HT1080 (cell line): ENCODE results near the gene IGF2BP2. TPM values are rescaled to one million over a fixed set of nuclear protein-coding genes. Genes with fewer than 3 reads are reported as not detected.
A peak's percentile ranks its signal among the peaks of the same experiment; 100 is the strongest.
"Not testable (repeated sequence)": the region's sequence is repeated elsewhere in the genome, so short reads cannot be mapped to it uniquely, and the experiment has no call there.

ENCODE experiments used
- DNase-seq: peaks from one replicate; pipeline ENCODE4 v3.0.0-alpha.2; 2015; ENCODE audit warnings: low read depth
- total RNA-seq: library from RNA; depleted of rRNA; stranded (reverse); fragments of >200 nt; shearing (Covaris generic); gene quantifications from 2 replicates; pipeline ENCODE4 v1.2.3, GENCODE V29; 2014

Gene IGF2BP2
- total RNA-seq, 1 experiment from 2014 or later, result 157 TPM

DNA sequence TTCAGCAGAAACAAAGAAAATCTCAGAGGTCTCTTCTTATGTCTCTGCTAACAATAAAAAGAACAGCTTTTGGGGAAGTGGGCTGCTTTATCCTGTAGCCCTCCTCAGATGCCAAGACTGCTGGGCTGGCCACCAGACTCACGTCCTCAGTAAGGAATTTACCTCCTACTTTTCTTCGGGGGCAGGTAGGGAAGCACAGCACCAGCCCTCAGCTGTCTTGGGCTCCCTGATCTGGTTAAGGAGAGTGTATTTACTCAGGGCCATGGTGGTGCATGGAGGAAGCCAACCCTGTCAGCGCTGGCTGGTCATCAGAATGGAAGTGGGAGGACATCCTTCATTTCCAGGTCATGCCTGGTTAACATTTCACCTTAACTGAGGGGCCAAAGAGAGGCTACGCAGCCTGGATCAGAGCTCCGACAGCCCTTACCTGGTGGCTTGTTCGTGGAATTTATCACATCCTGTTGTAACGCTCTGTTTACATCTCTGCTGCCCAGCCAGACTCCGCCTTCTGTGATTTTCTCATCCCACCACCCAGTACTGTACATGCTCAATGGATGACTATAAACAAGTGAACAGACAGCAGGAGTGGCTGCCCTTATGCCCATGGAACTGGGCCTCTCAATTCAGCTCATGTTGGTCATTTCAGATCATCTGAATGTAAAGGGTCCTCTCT is 108.3 kb downstream of the IGF2BP2 start:
- peak; percentile 45 for DNase-seq

DNA sequence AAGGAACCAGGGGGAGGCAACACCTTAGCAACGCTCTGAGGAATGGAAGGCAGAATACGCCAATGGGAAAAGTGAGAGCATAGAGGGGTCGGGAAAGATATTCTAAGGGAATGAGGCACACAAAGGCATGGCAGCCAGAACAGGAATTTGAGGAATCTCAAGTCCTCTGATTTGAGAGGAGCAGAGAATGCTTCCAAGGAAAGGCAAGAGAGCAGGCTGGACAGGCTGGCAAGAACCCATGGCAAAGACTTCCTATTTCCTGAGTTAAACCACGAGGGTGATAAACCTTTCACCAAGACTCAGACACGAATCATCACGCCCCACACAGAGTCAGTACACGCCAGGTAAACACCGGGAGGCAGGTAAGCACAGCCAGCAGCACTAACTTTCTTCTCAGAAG is 109.8 kb downstream of the IGF2BP2 start:
- DNase-seq, result peak; percentile 84

DNA sequence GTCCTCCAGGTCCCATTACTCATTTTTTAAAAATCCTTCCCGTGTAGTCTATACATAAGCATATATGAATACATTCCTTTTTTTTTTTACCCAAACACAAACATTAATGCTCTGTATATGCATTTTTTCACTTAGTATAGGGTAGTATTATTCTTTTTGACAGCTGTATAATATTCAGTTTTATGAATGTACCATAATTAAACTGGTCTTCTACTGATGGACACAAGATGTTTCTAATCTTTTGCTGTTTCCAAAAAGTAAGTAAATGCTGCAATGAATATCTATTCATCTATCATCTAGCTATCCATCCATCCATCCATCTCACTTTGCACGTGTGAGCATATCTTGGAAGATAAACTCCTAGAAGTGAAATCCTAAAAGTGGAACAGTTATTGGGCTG is 110.8 kb downstream of the IGF2BP2 start:
- DNase-seq, result no peak

DNA sequence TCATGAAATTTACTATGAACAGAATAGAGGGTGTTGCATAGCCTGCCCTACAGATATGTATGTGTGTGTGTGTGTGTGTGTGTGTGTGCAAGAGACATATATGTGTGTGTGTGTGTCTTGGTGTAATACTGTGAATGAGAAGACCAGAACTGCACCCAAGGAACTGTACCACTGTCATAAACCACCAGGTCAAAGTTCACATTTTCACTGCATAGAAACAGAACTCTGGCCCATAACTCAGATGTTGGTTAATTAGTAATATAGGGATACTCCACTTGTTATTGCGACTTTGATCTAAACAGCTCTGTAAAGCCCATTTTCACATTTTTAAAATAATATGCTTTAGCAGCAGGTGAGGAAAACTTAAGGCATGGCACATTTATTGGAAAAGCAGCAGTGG is 111.8 kb downstream of the IGF2BP2 start:
- DNase-seq, result no peak

DNA sequence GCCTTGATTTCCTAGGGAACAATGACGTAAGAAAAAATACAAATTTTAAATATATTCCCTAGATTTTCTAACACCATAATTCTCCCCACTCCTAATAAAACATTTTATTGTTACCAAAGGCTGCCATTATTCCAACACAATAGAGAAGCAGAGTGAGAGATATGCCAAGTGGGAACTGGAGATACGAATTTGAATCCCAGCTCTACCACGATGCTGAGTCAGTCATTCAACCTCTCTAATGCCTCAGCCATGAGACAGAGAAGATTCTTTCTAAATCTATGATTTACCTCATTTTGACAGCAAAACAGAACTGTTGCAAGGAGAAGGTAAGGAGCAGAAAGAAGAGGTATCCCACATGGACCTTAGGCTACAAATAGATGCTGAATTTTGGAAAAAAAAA is 112.5 kb downstream of the IGF2BP2 start:
- peak; percentile 61 for DNase-seq

DNA sequence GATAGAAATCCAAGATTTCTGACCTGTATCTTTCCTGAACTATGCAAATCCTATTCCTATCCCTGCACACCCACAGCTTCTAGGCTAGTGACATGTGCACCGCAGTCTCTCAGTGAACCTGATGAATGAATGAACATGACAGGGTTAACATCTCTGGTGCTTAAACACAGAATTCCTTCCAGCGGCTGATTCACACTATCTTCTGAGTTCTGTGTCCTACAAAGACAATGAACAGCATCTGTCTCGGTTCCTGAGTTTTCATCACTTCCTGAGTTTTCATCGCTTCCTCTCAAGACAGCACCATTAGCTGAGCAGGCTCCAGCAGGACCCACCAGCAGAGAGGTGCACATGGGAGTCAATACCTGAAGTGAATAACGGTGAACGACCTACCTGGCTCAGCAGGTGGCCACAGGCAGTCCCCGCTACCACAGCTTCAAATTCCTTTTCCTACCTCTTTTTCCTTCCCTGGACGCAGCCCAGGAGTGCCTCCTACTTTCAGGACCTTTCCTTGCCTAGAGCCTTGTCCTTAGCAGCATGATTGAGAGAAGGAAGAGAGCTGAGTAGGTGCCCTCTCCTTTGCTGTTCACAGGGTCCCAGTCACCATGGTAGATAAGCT is 113.5 kb downstream of the IGF2BP2 start:
- DNase-seq, result peak; percentile 75

DNA sequence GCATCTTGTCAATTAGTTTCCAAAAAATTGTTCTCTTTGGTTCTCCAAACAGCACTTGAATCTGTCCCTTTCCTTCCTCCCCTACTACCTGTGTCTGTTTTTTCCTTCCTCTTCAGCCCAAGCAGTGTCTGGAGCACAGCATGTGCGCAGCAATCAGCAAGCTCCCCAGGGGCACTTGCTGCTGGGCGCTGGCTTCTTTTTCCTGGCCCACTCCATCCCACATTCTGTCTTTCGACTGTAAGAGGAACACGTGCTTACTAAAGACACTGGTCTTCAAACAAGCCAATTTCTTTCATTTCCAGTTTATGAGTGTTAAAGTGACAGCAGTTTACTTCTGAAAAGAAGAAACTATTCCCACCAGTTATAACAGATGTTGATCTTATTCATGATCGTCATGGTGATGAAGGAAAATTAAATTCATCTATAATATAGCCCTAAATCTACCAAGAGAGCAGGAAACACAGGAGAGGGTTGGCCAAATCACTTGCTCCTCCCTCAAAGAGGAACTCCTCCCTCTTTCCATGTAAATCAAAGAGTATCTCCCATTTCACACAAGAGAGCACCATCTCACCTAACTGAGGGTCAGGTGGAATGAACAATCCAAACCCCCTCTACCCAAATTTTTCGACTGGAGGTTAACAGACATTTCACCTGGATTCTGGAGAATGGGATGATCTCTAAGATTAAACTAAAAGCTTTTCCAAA is 115.4 kb downstream of the IGF2BP2 start:
- no peak for DNase-seq

DNA sequence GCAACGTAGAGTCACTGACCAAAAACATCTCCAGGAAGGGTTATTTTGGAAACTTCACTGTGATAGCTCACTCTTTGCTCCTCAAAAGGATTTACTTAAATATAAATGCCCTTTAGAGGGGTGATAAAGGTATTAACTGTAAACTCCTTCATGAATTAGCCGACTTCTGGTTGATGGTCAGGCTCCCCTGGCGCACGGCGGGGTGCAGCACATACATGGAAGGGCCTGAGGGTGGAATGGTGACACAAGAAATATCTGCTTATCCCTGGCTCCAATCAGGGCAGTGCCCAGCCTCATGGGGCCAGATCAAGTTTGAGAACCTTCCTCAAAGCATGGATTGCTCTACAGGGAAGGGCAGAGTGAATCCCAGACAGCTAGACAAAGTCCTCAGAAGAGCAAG is 116.5 kb downstream of the IGF2BP2 start:
- DNase-seq, result no peak

DNA sequence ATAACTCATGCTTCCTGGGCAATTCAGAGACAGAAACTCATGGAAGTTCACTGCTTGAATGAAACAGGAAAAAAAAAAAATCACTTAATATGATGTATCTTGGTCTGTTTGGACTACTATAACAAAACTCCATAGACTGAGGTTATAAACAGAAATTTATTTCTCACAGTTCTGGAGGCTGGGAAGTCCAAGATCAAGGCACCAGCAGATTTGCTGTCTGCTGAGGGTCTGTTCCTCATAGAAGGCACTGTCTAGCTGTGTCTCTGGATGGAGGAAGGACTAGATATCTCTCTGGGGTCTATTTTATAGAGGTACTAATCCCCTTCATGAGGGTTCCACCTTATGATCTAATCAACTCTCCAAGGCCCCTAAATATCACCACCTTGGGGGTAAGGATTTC is 119.3 kb downstream of the IGF2BP2 start:
- DNase-seq, result no peak

DNA sequence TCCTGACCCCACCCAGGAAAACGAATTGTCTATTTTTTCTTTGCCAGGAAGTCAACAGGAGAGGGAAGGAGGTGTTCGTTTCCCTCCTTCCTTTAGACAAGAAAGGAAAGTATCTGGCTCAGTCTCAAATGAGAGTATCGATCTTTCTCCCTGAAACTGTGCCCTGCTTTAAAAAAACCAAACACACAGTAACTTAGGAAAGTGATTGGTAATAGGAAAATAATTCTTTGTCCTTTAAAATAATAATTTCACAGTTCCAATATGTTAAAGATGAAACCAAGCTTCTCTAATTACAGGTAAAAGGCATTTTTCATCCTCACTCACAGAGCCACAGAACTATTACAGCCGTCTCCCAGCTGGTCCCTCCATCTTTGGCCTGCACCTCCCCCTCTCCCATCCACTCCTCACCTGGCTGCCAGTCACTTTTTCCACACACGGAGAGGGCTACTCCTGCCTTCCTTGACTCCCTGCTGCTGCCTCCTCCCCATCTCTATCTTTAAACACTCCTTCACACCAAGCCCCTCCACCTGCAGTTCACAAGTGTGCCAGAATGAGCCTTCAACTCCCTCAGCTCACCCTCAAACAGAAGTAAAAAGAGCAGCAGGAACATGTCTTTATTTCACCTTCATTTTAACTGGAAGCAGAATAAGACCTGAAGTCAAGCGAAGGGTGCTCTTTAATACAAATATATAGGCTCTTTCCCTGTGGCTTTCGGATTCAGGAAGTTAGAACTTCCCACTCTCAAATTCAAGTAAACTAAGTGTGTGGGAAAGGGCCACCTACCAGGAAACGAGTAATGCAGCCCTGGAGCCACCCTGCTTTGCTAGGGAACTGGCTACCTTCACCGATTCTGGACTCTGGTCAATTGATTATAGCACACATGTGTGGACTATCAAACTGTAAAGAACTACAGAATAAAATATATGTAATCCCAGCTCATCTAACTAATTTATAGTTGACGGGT is 122.3 kb downstream of the IGF2BP2 start:
- DNase-seq, result peak; percentile 62

DNA sequence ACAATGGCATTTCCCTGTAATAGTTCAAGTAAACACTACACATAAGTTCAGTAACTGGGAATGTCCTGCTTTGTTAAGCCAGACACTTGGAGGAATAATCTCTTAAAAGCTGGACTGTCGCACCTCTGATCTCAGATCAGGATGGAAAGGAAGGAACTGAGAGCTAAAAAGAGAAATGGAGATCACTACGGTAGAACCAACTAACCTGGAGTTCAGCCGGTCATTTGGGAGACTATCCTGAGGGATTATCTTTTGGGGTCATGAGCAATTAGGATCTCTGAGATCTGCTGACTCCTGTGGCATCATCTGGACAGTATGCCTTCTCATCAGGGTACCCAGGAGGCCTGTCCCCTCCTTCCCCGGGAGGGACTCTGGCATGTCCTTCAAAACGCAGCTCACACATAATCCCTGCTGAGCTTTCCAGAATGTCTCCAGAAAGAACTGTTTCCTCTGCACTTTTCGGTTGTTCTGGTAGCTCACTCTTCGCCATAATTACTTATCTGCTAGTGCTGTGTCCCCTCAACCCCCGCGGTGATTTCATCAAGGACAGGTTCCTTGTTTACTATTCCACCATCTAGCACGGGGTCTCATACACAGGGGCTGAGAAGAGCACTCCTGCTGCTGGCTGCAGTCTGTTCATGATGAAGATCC is 123.1 kb downstream of the IGF2BP2 start:
- DNase-seq, result no peak

DNA sequence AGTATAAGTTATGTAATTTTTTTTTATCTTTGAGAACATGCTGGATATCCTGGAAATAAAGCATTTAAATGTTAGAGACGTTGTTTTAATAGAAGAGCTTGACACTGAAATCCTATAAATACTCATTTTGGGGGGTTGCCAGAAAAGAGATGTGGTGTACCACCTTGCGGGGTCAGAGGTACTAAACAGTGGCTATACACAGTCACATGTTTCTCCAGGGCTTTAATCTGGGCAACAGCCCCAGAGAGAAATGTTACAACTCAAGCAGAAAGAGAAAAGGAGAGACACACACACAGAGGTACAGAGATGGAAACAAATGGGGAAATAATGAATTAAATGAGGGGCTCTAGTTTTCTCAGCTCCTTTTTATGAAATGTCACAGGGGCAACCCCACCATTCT is 124.9 kb downstream of the IGF2BP2 start:
- DNase-seq, result no peak

DNA sequence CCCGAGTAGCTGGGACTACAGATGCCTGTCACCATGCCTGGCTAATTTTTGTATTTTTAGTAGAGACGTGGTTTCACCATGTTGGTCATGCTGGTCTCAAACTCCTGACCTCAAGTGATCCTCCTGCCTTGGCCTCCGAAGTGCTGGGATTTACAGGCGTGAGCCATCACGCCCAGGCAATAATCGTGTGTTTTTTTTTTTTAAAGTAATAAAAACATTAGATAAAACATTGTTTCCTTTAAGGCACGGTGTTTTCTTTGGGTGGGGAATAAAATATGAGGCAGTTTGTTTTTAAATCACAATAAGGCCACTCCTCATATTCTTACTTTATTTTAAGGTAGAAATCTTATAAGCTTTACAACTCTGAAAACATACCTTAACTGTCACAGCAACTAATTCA is 127.6 kb downstream of the IGF2BP2 start:
- DNase-seq, result not testable (repeated sequence)

DNA sequence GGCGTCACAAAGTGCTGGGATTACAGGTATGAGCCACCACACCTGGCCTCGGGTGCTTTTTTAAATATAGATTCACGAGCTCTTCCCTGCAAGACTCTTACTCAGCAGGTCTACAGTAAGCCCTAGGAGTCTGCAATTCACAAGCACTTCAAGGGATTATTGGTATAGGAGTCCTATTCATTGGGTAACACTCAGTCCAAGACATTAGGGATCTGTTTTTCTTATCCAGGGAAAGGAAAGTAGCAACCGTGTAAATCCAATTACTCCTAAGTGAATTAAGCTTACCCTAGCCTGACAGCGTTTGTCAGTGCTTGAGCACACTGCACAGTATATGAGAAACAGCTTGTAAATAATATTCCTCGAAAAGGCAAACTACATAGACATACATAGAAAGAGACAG is 128.8 kb downstream of the IGF2BP2 start:
- no peak for DNase-seq

DNA sequence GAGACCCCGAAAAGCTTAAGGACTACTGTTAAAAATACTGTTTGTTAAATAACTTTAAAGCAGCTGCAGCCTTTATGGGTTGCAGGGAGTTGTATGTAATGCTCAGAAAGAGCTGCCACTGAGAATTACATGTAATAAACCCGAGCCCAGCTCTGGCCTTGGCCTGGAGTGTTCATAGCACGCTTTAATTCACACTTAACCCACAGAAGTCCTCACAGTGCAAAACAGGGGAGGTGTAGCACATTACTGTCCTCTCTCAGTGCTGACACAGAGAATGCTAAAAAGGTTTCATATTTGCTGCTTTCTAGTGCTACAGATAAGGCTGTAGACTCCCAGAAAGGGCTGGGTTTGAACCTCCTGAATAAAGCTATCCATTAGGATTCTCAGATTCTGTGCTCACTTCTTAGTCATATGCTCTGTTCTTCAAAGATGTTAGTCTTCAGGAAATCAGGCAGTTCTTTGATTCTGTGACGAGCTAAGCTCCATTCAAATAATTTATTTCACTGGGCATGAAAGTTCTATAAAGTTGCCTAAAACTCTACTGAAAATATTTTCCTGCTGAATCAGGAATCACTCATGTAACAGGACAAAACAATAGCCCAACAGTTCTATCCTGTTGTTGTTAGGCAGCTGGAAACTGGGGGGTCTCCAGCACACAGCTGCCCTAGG is 130.7 kb downstream of the IGF2BP2 start:
- DNase-seq, result peak; percentile 77

DNA sequence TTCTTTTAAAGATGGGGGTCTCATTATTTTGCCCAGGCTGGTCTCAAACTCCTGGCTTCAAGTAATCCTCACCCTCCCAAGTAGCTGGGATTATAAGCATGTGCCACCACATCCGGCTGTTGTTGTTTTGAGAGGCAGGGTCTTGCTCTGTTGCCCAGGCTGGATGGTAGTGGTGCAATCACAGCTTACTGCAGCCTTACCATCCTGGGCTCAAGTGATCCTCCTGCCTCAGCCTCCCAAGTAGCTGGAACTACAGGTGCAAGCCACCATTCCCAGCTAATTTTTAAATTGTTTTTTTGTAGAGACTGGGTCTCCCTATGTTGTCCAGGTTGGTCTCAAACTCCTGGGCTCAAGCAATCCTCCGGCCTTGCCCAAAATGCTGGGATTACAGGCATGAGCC is 133.2 kb downstream of the IGF2BP2 start:
- no peak for DNase-seq

DNA sequence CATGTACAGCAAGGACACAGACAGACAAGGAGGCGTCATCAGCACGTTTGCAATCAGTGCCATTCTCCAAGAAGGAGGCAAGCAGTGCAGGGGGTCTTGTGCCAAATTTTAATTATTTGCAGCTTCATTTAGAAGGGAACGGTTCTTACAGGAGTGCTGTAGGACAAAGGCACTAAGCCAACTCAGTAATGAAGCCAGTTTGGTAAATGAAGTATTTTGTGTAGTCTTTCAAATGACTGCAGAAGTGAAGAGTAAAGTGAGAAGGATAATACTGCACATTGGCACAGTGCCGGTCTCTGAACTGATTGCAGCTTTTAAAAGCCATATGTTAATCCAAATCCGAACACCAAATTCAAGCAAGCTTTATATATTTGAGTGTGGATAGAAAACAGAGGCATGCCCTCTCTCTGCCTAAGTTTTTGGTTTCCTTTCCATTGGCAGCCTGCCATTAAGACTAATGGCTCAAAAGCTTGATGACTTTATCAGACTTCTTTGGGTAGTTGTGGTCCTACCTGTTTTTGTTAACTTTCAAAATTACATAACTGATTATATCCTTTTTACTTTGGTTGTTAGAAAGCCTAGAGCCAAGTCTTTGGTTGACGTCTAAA is 137.5 kb downstream of the IGF2BP2 start:
- DNase-seq, result no peak

DNA sequence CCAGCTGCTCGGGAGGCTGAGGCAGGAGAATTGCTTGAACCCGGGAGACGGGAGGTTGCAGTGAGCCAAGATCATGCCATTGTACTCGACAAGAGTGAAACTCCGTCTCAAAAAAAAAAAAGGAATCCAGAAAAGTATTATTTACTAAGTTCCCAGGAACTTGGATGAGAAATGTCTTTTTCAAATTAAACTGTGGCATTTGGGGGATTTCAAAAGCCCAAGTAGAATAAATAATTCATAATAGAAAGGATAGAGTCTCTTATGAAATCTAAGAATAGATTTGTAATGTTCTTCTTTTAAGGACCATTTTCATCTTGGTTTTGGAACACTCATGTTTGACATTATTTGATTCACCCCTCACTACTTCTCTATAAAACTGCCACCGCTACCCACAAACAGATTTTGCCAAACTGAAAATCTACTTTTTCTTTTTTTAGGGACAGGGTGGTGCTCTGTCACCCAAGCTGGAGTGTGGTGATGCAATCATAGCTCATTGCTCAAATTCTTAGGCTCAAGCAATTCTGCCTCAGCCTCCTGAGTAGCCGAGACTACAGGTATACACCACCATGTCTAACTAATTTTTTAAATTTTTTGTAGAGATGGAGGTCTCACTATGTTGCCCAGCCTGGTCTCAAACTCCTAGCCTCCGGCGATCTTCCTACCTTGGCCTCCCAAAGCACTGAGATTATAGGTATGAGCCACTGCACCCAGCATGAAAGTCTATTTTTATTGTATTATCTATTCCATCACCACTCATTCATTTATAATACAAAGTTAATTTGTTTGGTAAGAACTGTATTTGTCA is 139.4 kb downstream of the IGF2BP2 start:
- no peak for DNase-seq

DNA sequence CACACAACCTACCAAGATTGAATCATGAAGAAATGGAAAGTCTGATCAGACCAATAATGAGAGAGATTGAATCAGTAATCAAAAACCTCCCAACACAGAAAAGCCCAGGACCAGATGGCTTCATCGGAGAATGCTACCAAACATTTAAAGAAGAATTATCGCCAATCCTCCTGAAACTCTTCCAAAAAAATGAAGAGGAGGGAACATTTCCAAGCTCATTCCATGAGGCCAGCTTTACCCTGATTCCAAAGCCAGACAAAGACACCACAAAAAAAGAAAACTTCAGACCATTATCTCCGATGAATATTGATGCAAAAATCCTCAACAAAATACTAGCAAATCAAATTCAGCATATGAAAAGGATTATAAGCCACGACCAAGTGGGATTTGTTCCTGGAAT is 144.6 kb downstream of the IGF2BP2 start:
- no peak for DNase-seq
